HL-60 (cell line): Measurements from ENCODE around the gene HS3ST4.

Source experiments
- CTCF ChIP-seq: IDR thresholded peaks from one replicate; pipeline ENCODE4 v1.5.1; 2011; ENCODE audit warnings: low read length, control low read depth, inconsistent platforms; ENCODE audit not compliant: insufficient read depth
- POLR2AphosphoS5 ChIP-seq: IDR thresholded peaks from 2 replicates; pipeline ENCODE4 v1.6.1; 2012; ENCODE audit warnings: low read depth
- REST ChIP-seq: IDR thresholded peaks from 2 replicates; pipeline ENCODE4 v1.6.1; 2012; ENCODE audit warnings: low read depth; ENCODE audit not compliant: insufficient replicate concordance

GRCh38 chr16:25893332-25893731 is 201.6 kb downstream of the HS3ST4 start:
- TF ChIP-seq POLR2AphosphoS5 (no peak), CTCF (no peak), REST (no peak)
